CD4-positive, alpha-beta T cell treated with Interleukin-1 beta for 1 hour (primary cell): Measurements from ENCODE around the gene WFDC10A.
"Not testable (repeated sequence)": the region's sequence is repeated elsewhere in the genome, so short reads cannot be mapped to it uniquely, and the experiment has no call there.

Source experiments
- DNase-seq, 2 donors: peaks; one replicate each; pipeline ENCODE4 v3.0.0-alpha.2; 2020 to 2022

WFDC10A gene

DNA sequence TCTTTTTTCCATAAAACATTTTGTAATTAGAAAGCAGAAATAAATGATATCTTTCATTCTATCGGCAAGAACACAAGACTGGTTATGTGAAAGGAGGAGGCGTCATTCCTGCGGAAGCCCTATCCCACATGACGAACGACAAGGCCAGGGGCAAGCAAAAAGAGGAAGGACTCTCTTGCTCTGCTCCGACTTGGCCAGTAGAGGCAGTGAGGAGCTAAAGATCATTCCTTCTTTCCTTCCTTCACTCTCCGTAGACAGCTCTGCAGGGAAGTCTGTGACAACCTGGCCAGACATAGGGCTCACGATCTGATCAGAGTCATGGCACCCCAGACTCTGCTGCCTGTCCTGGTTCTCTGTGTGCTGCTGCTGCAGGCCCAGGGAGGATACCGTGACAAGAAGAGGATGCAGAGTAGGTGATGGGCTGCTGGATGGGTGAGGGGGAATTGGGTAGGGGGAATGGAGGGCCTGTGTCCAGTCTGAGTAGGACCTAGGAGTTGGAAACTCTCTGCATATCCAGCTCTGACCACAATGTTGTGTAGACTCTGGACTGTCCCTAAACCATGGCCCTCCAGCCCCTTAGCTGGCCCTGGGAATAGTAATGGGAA is at the start of gene WFDC10A:
TSS of gene WFDC10A (plus strand) at position 244 of the 605 bp plus-strand sequence. CDS start at position 319, 75 bp downstream.
- DNase-seq, result peak; percentile 4 to 28

GRCh38 chr20:45581702-45582101 is 47.8 kb upstream of the WFDC10A start:
- no peak for DNase-seq

DNA sequence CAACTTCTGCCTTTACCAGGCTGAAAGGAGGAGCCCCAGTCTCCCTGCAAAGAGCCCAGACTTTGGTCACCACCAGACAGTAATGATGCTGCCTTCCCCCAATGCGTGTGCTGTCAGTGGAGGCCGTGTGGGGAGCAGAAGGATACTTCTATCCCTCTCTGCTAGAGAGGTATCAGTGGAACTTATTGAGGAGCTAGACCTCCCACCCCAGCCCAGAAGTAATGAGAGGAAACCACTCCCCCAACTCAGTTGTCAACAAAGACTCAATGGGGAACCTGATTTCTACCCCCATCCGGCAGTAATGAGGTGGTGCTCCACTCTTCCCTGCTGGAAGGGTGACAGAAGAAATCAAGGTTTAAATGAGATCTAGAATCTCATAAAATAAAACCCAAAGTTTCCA is 46.0 kb upstream of the WFDC10A start:
- DNase-seq, result no peak

DNA sequence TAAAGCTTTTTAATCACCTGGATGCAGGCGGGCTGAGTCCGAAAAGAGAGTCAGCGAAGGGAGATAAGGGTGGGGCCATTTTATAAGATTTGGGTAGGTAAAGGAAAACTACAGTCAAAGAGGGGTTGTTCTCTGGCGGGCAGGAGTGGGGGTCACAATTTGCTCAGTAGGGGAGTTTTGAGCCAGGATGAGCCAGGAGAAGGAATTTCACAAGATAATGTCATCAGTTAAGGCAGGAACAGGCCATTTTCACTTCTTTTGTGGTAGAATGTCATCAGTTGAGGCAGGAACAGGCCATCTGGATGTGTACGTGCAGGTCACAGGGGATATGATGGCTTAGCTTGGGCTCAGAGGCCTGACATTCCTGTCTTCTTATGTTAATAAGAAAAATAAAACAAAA is 45.2 kb upstream of the WFDC10A start:
- DNase-seq, result not testable (repeated sequence)

DNA sequence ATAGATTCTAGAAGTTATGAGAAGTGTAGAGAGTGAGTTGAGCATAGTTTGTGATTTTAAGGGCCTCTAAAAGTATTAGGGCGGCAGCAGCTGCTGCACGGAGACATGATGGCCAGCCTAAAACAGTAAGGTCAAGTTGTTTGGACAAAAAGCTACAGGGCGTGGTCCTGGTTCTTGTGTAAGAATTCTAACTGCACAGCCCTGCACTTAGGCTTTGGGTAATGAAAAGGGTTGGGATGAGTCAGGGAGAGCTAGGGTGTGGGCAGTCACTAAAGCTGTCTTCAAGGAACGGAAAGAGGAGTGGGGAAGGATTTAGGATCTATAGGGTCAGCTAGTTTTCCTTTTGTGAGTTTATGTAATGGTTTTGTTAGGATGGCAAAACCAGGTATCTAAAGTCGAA is 43.6 kb upstream of the WFDC10A start:
- DNase-seq, result not testable (repeated sequence)

GRCh38 chr20:45588800-45589199 is 40.7 kb upstream of the WFDC10A start:
- DNase-seq, result no peak

GRCh38 chr20:45589725-45590124 is 39.8 kb upstream of the WFDC10A start:
- no peak for DNase-seq

GRCh38 chr20:45592574-45593189 is 36.9 kb upstream of the WFDC10A start:
- DNase-seq, result peak; percentile 2 to 38

DNA sequence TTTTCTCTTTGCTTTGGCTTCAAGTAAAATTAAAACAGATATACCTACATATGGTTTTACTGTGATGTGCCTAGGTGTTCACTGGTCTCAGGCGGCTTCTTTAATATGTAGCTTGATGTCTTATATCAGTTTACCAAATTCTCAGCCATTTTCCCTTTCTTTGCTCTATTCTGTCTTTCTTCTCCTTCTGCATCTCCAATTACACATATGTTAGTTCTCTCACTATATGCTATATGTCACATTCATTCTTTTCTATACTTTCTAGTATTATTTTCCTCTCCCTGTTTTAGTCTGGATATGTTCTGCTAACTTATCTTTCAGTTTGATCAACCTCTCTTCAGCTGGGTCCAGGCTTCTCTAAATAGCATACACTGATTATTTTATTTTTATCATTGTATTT is 36.0 kb upstream of the WFDC10A start:
- no peak for DNase-seq

DNA sequence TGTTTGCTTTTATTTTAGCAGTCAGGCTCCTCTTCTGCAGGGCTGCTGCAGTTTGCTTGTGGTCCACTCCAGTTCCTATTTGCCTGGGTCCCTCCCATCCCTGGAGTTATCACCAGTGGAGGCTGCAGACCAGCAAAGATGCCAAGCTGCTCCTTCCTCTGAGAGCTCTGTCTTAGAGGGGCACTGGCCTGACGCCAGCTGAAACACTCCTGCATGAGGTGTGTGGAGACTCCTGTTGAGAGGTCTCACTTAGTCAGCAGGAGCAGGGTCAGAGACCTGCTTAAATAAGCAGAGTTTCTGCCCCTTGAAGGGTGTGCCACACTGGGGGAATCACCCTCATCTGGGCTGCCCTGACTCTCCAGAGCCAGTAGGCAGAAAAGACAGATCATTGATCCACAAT is 34.3 kb upstream of the WFDC10A start:
- no peak for DNase-seq

GRCh38 chr20:45607810-45608209 is 21.7 kb upstream of the WFDC10A start:
- DNase-seq, result no peak

DNA sequence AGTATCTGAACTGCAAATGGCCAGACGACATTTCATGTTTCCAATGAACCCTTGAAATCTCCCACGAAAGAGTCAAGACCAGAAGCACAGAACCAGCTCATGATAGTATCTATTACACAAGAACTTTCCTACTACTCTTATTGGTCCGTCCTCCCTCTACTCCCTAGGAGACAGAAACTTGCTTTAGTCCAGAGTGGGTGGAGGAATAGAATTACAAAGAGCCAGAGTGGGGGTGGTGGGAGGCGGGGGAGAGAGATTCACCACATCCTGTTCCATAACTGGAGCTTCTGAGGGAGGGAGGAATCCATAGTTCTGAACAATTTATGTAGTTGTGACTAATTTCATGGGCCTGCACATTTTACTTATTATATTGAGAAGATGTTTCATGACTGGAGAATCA is 18.5 kb upstream of the WFDC10A start:
- no peak for DNase-seq

DNA sequence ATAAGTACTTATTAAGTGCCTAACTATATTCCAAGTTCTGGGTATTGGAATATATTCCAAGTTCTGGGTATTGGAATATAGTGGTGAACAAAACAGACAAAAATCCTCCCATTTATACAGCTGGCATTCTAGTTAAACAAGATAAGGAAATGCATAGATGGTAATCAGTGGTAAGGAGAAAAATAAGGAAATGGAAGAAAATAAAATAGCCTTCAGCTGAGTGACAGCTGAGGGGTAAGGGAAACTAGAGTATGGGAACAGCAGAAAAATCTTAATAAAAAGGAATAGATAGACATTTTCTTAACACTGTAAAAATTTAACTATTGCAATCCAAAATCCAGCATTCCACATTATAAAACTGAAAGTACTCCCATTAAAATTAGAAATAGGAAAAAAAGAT is 17.2 kb upstream of the WFDC10A start:
- DNase-seq, result no peak

GRCh38 chr20:45617591-45617990 is 11.9 kb upstream of the WFDC10A start:
- DNase-seq, result no peak

GRCh38 chr20:45621593-45621992 is 7.9 kb upstream of the WFDC10A start:
- DNase-seq, result no peak

- no peak for DNase-seq
These were observed 3.0 kb upstream of the WFDC10A start for GRCh38 chr20:45626540-45626939.

DNA sequence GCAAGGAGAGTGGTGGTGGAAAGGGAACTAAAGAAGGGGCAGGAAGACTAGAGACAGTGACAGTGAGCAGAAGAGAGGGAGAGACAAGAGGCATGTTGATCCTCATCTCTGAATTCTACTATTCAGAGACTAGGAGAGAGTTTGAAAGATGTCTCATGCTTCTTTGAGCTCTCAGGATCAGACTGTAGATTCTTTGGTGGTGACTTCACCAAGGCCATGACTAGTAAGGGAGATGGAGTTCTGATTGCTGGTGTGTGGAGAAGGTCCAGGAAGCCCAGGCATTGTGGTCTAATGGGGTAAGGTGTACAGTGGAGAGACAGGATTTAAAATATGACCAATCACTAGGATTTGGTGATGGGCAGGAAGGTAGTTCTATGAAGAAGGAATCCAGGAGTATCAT is 832 bp downstream of the WFDC10A start:
- no peak for DNase-seq

DNA sequence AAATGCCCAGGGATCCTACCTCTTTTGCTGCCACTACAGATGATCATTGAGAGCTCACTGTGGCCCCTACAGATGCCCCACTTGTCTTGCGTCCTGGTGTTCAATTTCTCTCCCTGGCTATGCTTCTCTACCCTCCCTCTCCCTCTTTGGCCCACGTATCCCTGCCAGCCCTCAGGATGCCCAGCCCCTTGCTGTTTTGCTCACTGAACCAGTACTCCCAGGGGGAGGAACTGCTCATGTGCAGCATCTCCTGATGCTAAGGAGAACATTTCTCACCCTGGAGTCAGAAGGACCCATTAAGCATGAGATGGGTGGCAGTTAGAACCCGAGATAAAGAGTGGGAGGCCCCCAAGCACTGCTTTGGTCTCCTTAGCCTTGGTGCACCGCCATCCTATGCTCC is 1.6 kb downstream of the WFDC10A start, which contains the start of gene WFDC9:
TSS of gene WFDC9 (minus strand) at position 101 of the 400 bp plus-strand sequence. CDS start 21,103 bp downstream, outside the sequence.
- DNase-seq, result no peak

GRCh38 chr20:45636513-45636912 is 7.0 kb downstream of the WFDC10A start:
- no peak for DNase-seq

DNA sequence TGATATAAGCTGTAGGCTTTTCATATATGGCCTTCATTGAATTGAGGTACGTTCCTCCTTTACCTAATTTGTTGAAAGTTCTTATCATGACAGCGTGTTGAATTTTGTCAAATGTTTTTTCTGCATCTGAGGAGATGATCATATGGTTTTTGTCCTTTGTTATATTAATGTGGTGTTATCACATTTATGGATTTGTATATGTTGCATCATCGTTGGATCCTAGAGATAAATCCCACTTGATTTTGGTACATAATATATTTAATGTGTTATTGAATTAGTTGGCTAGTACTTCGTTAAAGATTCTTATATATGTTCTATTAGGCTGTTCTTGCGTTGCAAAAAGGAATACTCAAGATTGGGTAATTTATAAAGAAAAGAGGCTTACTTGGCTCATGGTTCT is 10.1 kb downstream of the WFDC10A start:
- no peak for DNase-seq

DNA sequence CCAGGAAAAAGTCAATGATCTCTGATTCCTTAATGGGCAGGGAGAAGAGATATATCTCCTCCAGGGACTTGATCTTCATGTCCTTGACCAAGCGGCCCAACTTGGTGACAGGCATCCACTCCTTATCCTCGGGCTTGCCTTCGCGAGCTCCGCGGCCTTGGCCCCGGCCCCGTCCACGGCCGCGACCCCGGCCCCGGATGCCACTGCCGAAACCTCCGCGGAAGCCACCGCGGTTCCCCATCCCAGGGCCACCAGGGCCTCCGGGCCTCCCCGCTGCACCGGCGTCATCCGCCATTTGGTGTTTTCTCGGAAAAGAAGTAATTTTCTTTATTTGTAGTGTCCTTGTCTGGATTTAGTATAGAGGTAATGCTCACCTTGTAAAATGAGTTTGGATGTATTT is 11.5 kb downstream of the WFDC10A start:
- not testable (repeated sequence) for DNase-seq

DNA sequence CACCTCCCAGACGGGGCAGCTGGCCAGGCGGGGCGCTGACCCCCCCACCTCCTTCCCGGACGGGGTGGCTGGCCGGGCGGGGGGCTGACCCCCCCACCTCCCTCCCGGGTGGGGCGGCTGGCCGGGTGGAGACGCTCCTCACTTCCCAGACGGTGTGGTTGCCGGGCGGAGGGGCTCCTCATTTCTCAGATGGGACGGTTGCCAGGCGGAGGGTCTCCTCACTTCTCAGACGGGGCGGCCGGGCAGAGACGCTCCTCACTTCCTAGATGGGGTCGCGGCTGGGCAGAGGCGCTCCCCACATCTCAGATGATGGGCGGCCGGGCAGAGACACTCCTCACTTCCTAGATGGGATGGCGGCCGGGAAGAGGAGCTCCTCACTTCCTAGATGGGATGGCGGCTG is 16.3 kb downstream of the WFDC10A start:
- DNase-seq, result not testable (repeated sequence)

DNA sequence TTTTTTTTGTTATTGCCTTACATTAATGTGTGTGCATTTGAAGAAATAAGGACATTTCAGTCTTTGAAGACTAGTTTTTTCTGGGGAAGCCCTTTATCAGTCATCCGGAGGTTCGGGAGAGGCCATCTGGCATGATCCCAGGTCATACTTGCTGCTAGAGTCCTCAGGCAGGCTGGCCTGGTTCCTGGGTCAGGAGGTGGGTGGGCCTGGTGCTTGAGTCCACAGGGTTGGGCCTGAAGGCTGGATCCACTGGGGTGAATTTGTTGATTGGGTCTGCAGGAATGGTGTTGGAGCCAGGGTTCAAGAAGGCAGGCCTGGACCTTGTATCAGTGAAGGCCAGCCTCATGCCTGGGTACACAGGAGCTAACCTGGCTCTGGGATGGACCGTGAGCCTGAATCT is 17.3 kb downstream of the WFDC10A start:
- DNase-seq, result no peak

- no peak for DNase-seq
These were observed 18.0 kb downstream of the WFDC10A start for GRCh38 chr20:45647441-45648050.
